Common myeloid progenitor, CD34-positive (primary cell): ENCODE measurements around the gene ITGA11.

Source experiments
- CTCF ChIA-PET: fragments of 350-600 bp; sonication (Branson Sonifier 250); formaldehyde crosslinking; loops from one replicate; lab custom pipeline; 2021; ENCODE audit warnings: antibody characterized with exemption; lab: Charles Lee
- POLR2A ChIA-PET: fragments of 350-600 bp; sonication (Branson Sonifier 250); formaldehyde crosslinking; loops from one replicate; lab custom pipeline; 2021; ENCODE audit warnings: antibody characterized with exemption; lab: Charles Lee
- DNase-seq, 3 donors: peaks; one replicate each; pipeline versions ENCODE4 v3.0.0 to v3.0.0-alpha.2; 2013
- H3K27ac ChIP-seq, 2 experiments: 1 replicate in 1 of 2; 2 replicates in 1 of 2; pipeline ENCODE4 v1.7.0; 2013; ENCODE audit warnings: inconsistent platforms in 2 of 2, low read length in 2 of 2, mild to moderate bottlenecking in 2 of 2, low read depth in 1 of 2, moderate library complexity in 1 of 2; ENCODE audit not compliant: severe bottlenecking in 2 of 2, insufficient read depth in 1 of 2, poor library complexity in 1 of 2
- H3K27me3 ChIP-seq, 5 experiments: replicated peaks in 2 of 5; 1 replicate in 3 of 5; 2 replicates in 2 of 5; pipeline versions ENCODE4 v1.6.1 to v1.7.0; 2013; ENCODE audit warnings: low read length in 4 of 5, mild to moderate bottlenecking in 2 of 5, moderate library complexity in 2 of 5, inconsistent platforms in 1 of 5; ENCODE audit not compliant: insufficient read depth in 5 of 5, control insufficient read depth in 4 of 5
- H3K36me3 ChIP-seq, 4 experiments: 1 replicate in 2 of 4; 2 replicates in 2 of 4; pipeline versions ENCODE4 v1.6.1 to v1.7.0; 2013; ENCODE audit warnings: low read length in 3 of 4, control low read depth in 1 of 4, mild to moderate bottlenecking in 1 of 4; ENCODE audit not compliant: control insufficient read depth in 4 of 4, insufficient read depth in 4 of 4
- H3K4me1 ChIP-seq, 4 experiments: 1 replicate in 3 of 4; 2 replicates in 1 of 4; pipeline versions ENCODE4 v1.6.1 to v1.7.1; 2013; ENCODE audit warnings: low read length in 3 of 4, mild to moderate bottlenecking in 3 of 4, control low read depth in 1 of 4, inconsistent platforms in 1 of 4, moderate library complexity in 1 of 4; ENCODE audit not compliant: control insufficient read depth in 4 of 4, insufficient read depth in 4 of 4; ENCODE audit errors: control extremely low read depth in 1 of 4
- H3K4me3 ChIP-seq, 7 experiments: 1 replicate in 4 of 7; 2 replicates in 3 of 7; pipeline versions ENCODE4 v1.5.1 to v1.7.0; 2013; ENCODE audit warnings: mild to moderate bottlenecking in 7 of 7, low read length in 6 of 7, moderate library complexity in 6 of 7, inconsistent platforms in 2 of 7, low read depth in 2 of 7, control low read depth in 1 of 7; ENCODE audit not compliant: insufficient read depth in 4 of 7, control insufficient read depth in 1 of 7; ENCODE audit errors: extremely low read depth in 1 of 7
- H3K9me3 ChIP-seq, 5 experiments: 1 replicate in 4 of 5; 2 replicates in 1 of 5; pipeline versions ENCODE4 v1.6.1 to v1.7.1; 2013; ENCODE audit warnings: low read length in 4 of 5, mild to moderate bottlenecking in 2 of 5, inconsistent platforms in 1 of 5, low read depth in 1 of 5, moderate library complexity in 1 of 5; ENCODE audit not compliant: control insufficient read depth in 4 of 5, insufficient read depth in 2 of 5; ENCODE audit errors: control extremely low read depth in 1 of 5
- WGBS: methylation state at CpG from one replicate; pipeline ENCODE4 v1.1.5; 2013; ENCODE audit not compliant: insufficient coverage; 5-methylcytosine and 5-hydroxymethylcytosine counted together

ITGA11 gene

DNA sequence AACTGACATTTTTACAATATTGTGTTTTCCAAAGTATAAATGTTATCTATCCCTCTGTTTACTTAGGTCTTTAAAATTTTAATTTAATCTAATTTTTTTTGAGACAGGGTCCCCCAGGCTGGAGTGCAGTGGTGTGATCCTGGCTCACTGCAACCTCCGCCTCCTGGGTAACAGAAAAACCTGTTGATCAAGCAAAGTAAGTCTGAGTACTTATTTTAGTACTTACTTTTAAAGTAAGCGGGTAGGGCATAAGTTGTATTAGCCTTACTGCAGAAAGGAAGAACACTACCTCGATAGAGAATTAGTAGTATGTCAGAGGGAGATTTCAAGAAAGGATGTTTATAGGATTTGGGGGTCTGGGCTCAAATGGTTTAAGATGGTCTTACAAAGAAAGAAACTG, 166.3 kb downstream of the ITGA11 start:
- WGBS = 95% methylated on average over 3 of the region's 3 CpGs
- H3K4me3 ChIP-seq = no peak overlapping the region
- ChIA-PET CTCF (interaction anchor here (1.0 to 1.6 kb wide), 3 partner anchors 12 to 41 kb away, joined by 3 to 5 read pairs (median 5); partner anchors contain the start of gene FEM1B), POLR2A (interaction anchor here (0.9 kb wide), 1 partner anchor 15 kb away, joined by 3 read pairs; no protein-coding TSS in a partner anchor)
- H3K27ac ChIP-seq = no peak overlapping the region
- peaks cover 0 to 2% (median 0%) of the 10 kb centered on the region in 5 experiments for H3K27me3 ChIP-seq
- no peaks in the 10 kb centered on the region for H3K9me3 ChIP-seq
- DNase-seq = no peak
- no peaks in the 10 kb centered on the region for H3K36me3 ChIP-seq
- H3K4me1 ChIP-seq = no peaks in the 10 kb centered on the region

DNA sequence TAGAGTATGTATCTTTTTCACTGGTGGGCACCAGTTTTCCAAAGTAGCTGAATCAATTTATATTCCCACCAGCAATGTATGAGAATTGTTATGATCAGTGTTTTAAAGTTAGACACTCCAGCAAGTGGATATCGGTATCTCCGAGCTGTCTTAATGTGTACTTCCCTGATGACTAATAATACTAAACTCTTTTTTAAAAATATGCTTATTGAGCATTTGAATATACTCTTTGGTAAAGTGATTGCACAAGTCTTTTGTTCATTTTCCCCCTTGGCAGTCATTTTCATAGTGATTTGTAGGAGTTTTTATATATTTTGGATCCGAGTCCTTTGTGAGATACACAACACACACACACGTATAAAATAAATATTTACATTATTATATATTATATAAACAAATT, 166.9 kb downstream of the ITGA11 start:
- H3K4me1 ChIP-seq = no peaks in the 10 kb centered on the region
- H3K27me3 ChIP-seq = peaks cover 0 to 2% (median 0%) of the 10 kb centered on the region in 5 experiments
- H3K36me3 ChIP-seq = no peaks in the 10 kb centered on the region
- DNase-seq = no peak
- no peak overlapping the region for H3K27ac ChIP-seq
- no peaks in the 10 kb centered on the region for H3K9me3 ChIP-seq
- no CpG with 5 or more reads among the region's 4 CpGs for WGBS
- CTCF ChIA-PET = interaction anchor here (0.6 to 1.6 kb wide), 5 partner anchors 12 to 883 kb away, joined by 3 to 5 read pairs (median 3); partner anchors contain the start of gene FEM1B
- POLR2A ChIA-PET = interaction anchor here (0.5 to 0.9 kb wide), 2 partner anchors 14 to 378 kb away, joined by 3 read pairs; no protein-coding TSS in a partner anchor
- H3K4me3 ChIP-seq = no peak overlapping the region

DNA sequence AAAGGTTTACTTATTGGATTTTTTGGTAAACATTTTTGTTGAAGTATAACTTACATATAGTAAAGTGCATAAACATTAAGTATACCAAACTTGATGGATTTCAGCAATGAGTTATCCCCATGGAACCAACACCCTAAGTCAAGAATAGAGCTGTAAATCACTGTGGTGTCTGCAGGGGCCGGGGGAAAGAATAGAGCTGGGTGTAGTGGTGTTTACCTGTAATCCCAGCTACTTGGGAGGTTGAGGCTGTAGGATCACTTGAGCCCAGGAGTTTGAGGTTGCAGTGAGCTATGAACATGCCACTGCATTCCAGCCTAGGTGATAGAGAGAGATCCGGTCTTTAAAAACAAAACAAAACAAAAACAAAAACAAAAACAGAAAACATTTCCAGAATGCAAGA, 167.7 kb downstream of the ITGA11 start:
- no peaks in the 10 kb centered on the region for H3K36me3 ChIP-seq
- H3K4me3 ChIP-seq = no peak overlapping the region
- DNase-seq = no peak
- no peaks in the 10 kb centered on the region for H3K9me3 ChIP-seq
- POLR2A ChIA-PET = no interaction called here
- no peak overlapping the region for H3K27ac ChIP-seq
- no peaks in the 10 kb centered on the region for H3K4me1 ChIP-seq
- 100% methylated on average over 1 of the region's 2 CpGs for WGBS
- H3K27me3 ChIP-seq = peaks cover 0 to 2% (median 0%) of the 10 kb centered on the region in 5 experiments
- CTCF ChIA-PET = interaction anchor here (0.9 to 1.6 kb wide), 3 partner anchors 9 to 11 kb away, joined by 3 read pairs; no protein-coding TSS in a partner anchor

DNA sequence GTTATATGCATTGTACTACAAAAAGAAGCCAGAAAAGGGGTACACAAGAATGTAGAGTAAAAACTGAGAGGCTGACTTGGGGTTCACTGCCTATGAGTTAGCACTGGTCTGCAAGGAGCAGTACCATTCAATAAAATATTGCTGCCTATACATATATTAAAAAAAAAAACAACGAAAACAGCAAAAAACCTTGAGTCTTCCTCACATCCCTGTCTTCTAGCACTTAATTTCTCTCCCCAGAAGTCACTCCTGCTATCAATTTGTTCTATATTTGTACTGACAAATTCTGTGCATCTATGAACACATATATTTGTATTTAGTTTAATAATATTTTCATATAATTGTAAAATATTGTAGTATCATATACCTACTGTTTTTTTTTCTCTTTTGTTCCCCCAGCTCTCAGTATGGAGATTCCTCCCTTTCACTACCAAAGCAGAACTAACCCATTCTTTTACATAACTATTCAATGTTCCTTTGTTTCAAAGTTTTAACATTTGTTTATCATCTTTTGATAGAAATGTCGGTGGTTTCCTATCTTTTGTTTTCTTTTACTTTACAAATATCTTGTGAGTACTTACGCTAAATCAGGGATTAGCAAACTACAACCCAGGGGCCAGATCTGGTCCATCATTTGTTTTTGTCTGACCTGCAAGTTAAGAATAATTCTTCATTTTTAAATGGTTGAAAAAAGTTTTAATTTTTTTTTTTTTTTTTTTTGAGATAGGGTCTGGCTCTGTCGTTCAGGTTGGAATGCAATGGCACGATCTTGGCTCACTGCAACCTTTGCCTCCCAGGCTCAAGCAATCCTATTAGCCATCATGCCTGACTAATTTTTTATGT, 169.2 kb downstream of the ITGA11 start:
- Histone ChIP-seq H3K4me1 (no peaks in the 10 kb centered on the region), H3K4me3 (no peak overlapping the region), H3K27me3 (peaks cover 0 to 2% (median 0%) of the 10 kb centered on the region in 5 experiments), H3K36me3 (no peaks in the 10 kb centered on the region), H3K27ac (no peak overlapping the region), H3K9me3 (no peaks in the 10 kb centered on the region)
- WGBS = 100% methylated on average over 1 of the region's 5 CpGs
- POLR2A ChIA-PET = interaction anchor here (0.9 kb wide), 1 partner anchor 15 kb away, joined by 3 read pairs; the partner anchor contains the start of gene FEM1B
- DNase-seq = no peak
- CTCF ChIA-PET = interaction anchor here (0.9 to 1.6 kb wide), 2 partner anchors 10 to 103 kb away, joined by 3 read pairs; no protein-coding TSS in a partner anchor

DNA sequence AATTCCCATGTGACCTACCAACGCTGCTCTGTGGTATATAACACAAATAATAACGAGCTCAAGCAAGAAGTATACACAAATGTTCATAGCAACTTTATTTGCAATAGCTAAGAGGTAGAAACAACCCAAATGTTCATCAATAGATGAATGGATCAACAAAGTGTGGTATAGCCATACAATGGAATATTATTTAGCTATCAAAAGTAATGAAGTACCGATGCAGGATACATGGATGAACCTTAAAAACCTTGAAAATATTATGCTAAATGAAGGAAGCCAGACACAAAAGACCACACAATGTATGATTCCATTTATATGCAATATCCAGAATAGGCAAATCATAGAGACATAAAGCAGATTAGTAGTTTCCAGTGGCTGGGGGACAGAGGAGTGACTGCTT, 170.0 kb downstream of the ITGA11 start:
- H3K36me3 ChIP-seq = no peaks in the 10 kb centered on the region
- POLR2A ChIA-PET = no interaction called here
- H3K27me3 ChIP-seq = peaks cover 0 to 2% (median 0%) of the 10 kb centered on the region in 5 experiments
- CTCF ChIA-PET = no interaction called here
- no peak for DNase-seq
- peaks cover 0 to 6% (median 5%) of the 10 kb centered on the region in 4 experiments for H3K4me1 ChIP-seq
- H3K4me3 ChIP-seq = no peak overlapping the region
- H3K9me3 ChIP-seq = no peaks in the 10 kb centered on the region
- WGBS = no CpG with 5 or more reads among the region's 3 CpGs
- H3K27ac ChIP-seq = no peak overlapping the region

DNA sequence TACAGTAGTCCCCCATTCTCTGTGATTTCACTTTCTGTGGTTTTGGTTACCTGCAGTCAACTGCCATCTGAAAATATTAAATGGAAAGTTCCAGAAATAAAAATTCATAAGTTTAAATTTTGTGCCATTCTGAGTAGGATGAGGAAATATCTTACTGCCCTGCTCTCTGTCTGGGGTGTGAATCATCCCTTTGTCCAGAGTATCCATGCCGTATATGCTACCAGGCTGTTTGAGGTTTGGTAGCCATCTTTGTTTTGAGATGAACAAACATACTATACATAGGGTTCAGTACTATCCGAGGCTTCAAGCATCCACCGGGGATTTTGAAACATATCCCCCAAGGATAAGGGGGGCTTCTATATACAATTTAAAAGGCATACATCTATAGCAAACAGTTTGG, 170.7 kb downstream of the ITGA11 start:
- CTCF ChIA-PET = no interaction called here
- H3K27ac ChIP-seq = no peak overlapping the region
- POLR2A ChIA-PET = no interaction called here
- H3K9me3 ChIP-seq = no peaks in the 10 kb centered on the region
- WGBS = no CpG with 5 or more reads among the region's 3 CpGs
- peaks cover 0 to 11% (median 10%) of the 10 kb centered on the region in 4 experiments for H3K4me1 ChIP-seq
- no peak for DNase-seq
- no peak overlapping the region for H3K4me3 ChIP-seq
- H3K27me3 ChIP-seq = peaks cover 0 to 2% (median 0%) of the 10 kb centered on the region in 5 experiments
- no peaks in the 10 kb centered on the region for H3K36me3 ChIP-seq

DNA sequence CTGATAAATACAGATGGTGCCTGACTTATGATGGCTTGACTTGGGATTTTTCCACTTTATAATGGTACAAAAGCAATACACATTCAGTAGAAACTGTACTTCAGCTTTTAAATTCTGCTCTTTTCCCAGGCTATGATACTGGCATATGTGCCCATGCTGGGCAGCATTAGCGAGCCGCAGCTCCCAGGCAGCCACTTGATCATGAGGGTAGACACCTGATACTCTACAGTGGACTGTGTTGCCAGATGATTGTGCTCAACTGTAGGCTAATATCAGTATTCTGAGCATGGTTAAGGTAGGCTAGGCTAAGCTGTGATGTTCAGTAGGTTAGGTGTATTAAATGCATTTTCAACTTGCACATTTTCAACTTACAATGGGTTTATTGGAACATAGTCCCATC, 172.1 kb downstream of the ITGA11 start:
- CTCF ChIA-PET = interaction anchor here (1.1 to 1.2 kb wide), 2 partner anchors 22 to 47 kb away, joined by 3 read pairs; no protein-coding TSS in a partner anchor

More for the DNA sequence above, 172.1 kb downstream of the ITGA11 start:
- 100% methylated on average over 2 of the region's 2 CpGs for whole genome bisulfite sequencing
- no peak overlapping the region for H3K4me3 ChIP-seq
- POLR2A ChIA-PET = no interaction called here
- no peaks in the 10 kb centered on the region for H3K9me3 ChIP-seq
- peaks cover 0 to 2% (median 0%) of the 10 kb centered on the region in 5 experiments for H3K27me3 ChIP-seq
- DNase-seq = no peak
- H3K36me3 ChIP-seq = no peaks in the 10 kb centered on the region
- H3K27ac ChIP-seq = no peak overlapping the region
- H3K4me1 ChIP-seq = peaks cover 0 to 11% (median 10%) of the 10 kb centered on the region in 4 experiments
